GM18873 (cell line): Measurements from ENCODE around the gene GRK4.
"Not testable (repeated sequence)": the region's sequence is repeated elsewhere in the genome, so short reads cannot be mapped to it uniquely, and the experiment has no call there.

ENCODE experiments used
- ATAC-seq: cut with Tn5 transposase; IDR thresholded peaks from one replicate; pipeline ENCODE4 v1.9.1; 2021; ENCODE audit warnings: mild to moderate bottlenecking, moderate library complexity, moderate number of reproducible peaks; ENCODE audit not compliant: unreplicated experiment, low FRiP score

GRK4 gene

GRCh38 chr4:2963175-2963965, at the start of gene GRK4, which contains the start of gene NOP14:
GRK4 (plus strand) TSS chr4:2963571; CDS start chr4:2964071, 500 bp downstream.
NOP14 (minus strand) TSS chr4:2963406; CDS start chr4:2963319, 87 bp downstream.
- peak; percentile 82 for ATAC-seq

GRCh38 chr4:2914256-2915126, 48.9 kb upstream of the GRK4 start:
- no peak for ATAC-seq

GRCh38 chr4:2915789-2916188, 47.6 kb upstream of the GRK4 start:
- no peak for ATAC-seq

- ATAC-seq = not testable (repeated sequence)
Observed at GRCh38 chr4:2916696-2917095, 46.7 kb upstream of the GRK4 start.

- not testable (repeated sequence) for ATAC-seq
Observed at GRCh38 chr4:2918300-2918699, 45.1 kb upstream of the GRK4 start.

- not testable (repeated sequence) for ATAC-seq
Observed at GRCh38 chr4:2918714-2919113, 44.7 kb upstream of the GRK4 start.

GRCh38 chr4:2922453-2923101, 40.8 kb upstream of the GRK4 start:
- ATAC-seq = not testable (repeated sequence)

- no peak for ATAC-seq
Observed at GRCh38 chr4:2923141-2923551, 40.2 kb upstream of the GRK4 start.

- ATAC-seq = no peak
Observed at GRCh38 chr4:2923668-2924173, 39.6 kb upstream of the GRK4 start.

GRCh38 chr4:2924286-2924685, 39.1 kb upstream of the GRK4 start:
- no peak for ATAC-seq

- ATAC-seq = no peak
Observed at GRCh38 chr4:2924765-2925301, 38.5 kb upstream of the GRK4 start.

- no peak for ATAC-seq
Observed at GRCh38 chr4:2925496-2925895, 37.9 kb upstream of the GRK4 start.

- ATAC-seq = no peak
Observed at GRCh38 chr4:2925931-2926860, 37.2 kb upstream of the GRK4 start.

GRCh38 chr4:2927016-2927695, 36.2 kb upstream of the GRK4 start:
- no peak for ATAC-seq

GRCh38 chr4:2927696-2928075, 35.7 kb upstream of the GRK4 start:
- ATAC-seq = no peak

- ATAC-seq = no peak
Observed at GRCh38 chr4:2928242-2929176, 34.9 kb upstream of the GRK4 start.

GRCh38 chr4:2929469-2929868, 33.9 kb upstream of the GRK4 start:
- no peak for ATAC-seq
